Measurements from ENCODE around the gene NFIA.

- TF ChIP-seq CTCF (IDR thresholded peaks at IDR 0.05), result no peak
- TF ChIP-seq POLR2A (IDR thresholded peaks at IDR 0.05), result no peak
Observed at GRCh38 chr1:61294930-61295329, 212.6 kb downstream of the NFIA start.

All from esophagus squamous epithelium (tissue), 4 donors.